Measurements from ENCODE around the gene NSUN2.

- TF ChIP-seq POLR2A (IDR thresholded peaks at IDR 0.05; ENCODE audit: low read depth, low read length) (no peak), POLR2AphosphoS5 (IDR thresholded peaks at IDR 0.05; ENCODE audit: low read depth, low read length) (no peak), TAF1 (IDR thresholded peaks at IDR 0.05; ENCODE audit: borderline replicate concordance, low read depth, low read length) (no peak)
These were observed 40.2 kb downstream of the NSUN2 start for GRCh38 chr5:6592601-6593000.
